HFF-Myc (cell line): Measurements from ENCODE around the gene GPR152.
"Not testable (repeated sequence)": the region's sequence is repeated elsewhere in the genome, so short reads cannot be mapped to it uniquely, and the experiment has no call there.

Experiments used
- DNase-seq: peaks from one replicate; pipeline ENCODE4 v3.0.0-alpha.2; 2011; ENCODE audit warnings: low read depth; ENCODE audit errors: extremely low read depth
- H3K4me3 ChIP-seq: replicated peaks from 2 replicates; pipeline ENCODE4 v1.5.1; 2011; ENCODE audit warnings: low read depth, mild to moderate bottlenecking, control low read depth, low read length
- TF ChIP-seq, protein P1 (sequence below): IDR thresholded peaks from 2 replicates; pipeline ENCODE4 v1.5.1; 2012; ENCODE audit warnings: mild to moderate bottlenecking, low read depth, low read length, control low read depth; ENCODE audit errors: missing control alignments

Gene GPR152

DNA sequence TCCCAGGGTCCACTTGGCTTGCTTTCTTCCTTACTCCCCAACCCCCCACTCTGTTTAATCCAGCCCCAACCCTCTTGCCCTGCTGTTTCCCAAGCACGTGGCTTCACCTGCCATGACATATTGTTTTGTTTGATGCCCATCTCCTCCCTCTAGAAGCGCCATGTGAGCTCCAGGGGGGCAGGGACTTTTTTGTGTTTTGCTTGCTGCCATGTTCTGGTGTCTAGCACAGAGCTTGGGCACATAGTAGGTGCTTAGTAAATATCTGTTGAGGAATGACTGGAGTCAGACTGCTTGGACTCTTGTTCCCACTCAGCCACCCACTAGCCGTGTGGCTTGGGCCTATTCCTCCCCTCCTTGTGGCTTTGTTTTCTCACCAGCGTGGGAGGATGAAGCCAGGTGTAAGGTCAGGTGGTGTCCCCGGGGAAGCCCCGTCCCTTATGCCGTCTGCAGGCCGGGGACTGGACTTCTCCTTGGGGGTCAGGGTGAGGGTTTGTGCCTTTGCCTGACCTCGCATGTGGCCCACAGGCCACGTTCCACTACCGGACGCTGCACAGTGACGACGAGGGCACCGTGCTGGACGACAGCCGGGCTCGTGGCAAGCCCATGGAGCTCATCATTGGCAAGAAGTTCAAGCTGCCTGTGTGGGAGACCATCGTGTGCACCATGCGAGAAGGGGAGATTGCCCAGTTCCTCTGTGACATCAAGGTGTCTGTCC is 34.1 kb upstream of the GPR152 start:
- H3K4me3 ChIP-seq: no peak overlapping the region
- no peak for DNase-seq
- TF ChIP-seq, protein P1, sequence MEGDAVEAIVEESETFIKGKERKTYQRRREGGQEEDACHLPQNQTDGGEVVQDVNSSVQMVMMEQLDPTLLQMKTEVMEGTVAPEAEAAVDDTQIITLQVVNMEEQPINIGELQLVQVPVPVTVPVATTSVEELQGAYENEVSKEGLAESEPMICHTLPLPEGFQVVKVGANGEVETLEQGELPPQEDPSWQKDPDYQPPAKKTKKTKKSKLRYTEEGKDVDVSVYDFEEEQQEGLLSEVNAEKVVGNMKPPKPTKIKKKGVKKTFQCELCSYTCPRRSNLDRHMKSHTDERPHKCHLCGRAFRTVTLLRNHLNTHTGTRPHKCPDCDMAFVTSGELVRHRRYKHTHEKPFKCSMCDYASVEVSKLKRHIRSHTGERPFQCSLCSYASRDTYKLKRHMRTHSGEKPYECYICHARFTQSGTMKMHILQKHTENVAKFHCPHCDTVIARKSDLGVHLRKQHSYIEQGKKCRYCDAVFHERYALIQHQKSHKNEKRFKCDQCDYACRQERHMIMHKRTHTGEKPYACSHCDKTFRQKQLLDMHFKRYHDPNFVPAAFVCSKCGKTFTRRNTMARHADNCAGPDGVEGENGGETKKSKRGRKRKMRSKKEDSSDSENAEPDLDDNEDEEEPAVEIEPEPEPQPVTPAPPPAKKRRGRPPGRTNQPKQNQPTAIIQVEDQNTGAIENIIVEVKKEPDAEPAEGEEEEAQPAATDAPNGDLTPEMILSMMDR: no peak

DNA sequence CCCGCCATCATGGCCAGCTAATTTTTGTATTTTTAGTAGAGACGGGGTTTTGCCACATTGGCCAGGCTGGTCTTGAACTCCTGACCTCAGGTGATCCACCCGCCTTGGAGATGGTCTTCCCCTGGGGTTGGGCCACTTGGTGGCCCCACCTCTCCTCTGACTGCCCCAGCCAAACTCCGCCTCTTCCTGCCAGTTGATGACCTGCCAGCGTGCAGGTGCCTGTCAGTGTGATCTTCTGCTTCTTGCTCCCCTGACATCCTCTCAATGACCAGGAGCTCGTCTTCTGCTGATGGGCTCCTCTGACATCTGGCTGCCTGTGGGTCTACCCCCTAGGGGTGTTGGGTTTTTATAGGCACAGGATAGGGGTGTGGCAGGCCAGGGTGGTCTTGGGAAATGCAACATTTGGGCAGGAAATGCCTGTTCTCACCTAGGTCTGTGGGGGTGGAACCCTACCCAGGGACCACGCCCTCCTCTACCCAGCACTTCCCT is 33.4 kb upstream of the GPR152 start:
- not testable (repeated sequence) for DNase-seq, H3K4me3 ChIP-seq

DNA sequence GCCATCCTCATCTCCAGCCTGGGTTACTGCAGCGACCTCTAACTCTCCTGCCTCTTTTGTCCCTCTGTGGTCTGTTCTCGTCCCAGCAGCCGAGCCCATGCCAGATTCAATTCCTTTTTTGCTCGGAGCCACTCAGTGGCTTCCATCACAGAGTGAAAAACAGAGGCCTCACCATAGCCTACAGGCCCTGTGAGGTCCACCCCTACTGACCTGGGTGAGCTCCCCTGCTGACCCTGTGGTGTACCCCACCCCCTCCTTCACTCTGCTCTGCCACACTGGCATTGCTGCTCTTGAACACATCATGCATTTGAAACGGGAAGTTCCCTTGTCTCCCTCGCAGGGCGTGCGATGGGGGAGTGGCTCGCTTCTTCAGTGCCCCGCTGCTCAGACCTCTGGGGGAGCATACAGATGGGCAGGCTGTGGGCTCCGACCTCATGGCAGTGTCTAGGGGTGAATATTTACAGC is 32.4 kb upstream of the GPR152 start:
- no peak for DNase-seq
- H3K4me3 ChIP-seq: no peak overlapping the region
- TF ChIP-seq, protein P1: no peak

DNA sequence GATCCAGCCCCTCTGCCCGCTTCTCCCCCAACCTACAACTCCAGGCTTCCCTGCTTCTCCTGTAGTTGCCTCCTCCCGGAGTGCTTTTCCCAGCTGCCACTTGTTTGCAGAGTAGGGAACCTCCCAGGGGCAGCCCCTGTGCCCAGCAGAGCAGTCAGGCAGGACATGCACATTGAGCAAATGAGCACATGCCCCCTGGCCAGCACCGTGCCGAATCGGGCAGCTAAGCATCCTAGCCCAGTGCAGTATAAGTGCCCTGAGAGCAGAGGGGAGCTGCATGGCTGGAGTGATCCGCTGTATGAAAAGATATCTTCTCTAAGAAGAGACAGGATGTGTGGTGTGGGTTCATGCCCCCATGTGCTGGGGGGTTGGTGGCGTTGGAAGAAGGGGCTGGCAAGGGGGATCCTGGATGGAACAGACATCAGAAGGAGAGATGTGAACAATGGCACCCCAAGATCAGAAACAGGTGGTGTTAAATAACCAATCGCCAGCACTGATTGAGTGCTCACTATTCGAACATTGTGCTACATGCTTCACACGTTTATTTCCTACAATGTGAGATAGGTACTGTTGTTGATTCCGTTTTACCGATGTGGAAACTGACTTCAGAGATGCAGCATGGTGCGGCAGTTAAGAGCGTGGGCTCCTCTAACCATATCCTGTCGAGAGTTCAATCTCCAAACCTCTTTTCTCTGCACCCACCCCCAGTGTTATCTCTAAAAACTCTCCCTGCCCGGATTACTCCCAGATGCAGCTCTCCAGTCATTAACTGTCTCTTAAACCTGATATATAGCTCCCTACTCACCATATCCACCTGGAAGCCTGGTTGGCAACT is 31.5 kb upstream of the GPR152 start:
- TF ChIP-seq, protein P1: no peak

DNA sequence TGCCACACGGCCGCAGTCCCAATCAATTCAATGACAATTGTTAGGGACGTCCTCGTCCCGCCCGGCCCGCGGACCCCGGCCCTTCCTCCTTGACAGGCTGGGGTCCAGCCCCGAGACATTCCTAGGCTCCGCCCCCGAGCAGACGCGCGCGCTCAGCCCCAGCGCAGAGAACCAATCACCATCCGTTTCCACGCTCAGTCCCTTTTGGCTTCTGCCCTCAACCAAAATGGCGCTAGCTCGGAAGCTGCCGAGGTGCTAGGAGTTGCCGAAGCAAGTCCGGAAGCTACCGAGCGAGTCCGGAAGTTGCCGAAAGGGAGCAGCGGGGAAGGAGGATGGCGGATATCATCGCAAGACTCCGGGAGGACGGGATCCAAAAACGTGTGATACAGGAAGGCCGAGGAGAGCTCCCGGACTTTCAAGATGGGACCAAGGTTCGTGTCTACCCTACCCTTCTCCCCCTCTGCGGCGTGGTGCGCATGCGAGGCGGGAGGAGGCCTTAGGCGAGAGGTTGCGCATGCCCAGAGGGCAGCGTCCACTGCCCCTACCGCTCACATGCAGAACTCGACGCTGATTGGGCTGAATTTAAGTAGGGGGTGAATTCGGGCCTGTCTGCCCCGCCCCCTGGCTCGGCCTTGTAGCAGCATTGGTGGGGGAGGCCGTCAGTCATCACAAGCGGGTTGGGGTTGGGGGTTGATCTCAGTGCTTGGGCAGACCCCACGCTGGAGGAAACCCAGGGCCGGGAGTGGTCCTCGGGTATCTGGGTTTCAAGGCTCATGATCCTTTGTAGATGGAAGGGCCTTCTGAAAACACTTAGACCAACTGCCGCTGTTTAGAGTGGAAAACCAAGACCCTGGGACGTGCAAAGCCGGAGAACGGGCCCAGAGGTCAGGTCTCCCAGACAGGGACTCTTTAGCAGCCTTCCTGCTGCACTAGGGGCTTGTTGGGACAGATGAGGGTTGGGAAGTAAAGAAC is 30.6 kb upstream of the GPR152 start, which contains the start of gene AIP:
TSS of gene AIP (plus strand) at position 200 of the 972 bp plus-strand sequence. CDS start at position 333, 133 bp downstream.
- DNase-seq: peak; percentile 97
- peak within 1 kb of the TSS; percentile 57 for H3K4me3 ChIP-seq
- TF ChIP-seq, protein P1: no peak

More for the DNA sequence above, 31.5 kb upstream of the GPR152 start:
- peak overlapping the region; percentile 57 for H3K4me3 ChIP-seq
- no peak for DNase-seq

DNA sequence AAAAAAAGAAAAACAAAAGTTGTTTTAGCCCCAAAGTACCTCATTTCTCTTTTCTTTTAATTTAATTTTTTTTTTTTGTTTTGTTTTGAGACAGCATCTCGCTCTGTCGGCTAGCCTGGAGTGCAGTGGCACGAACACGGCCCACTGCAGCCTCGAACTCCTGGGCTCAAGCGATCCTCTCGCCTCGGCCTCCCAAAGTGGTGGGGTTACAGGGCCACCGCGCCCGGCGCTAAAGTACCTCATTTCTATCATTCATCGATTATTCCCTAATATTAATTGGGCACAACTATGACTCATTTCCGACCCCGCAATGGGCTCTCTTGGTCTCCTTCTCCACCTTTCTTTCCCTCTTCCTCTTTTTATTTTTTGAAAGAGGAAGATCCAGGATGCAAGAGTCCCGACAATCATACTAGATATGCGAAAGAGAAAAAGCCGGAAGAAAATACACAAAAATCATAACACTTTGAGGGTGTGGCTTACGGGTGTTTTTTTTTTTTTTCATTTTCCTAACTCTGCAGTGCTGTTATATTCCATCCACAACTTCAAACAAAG is 29.8 kb upstream of the GPR152 start:
- no peak for DNase-seq
- TF ChIP-seq, protein P1: no peak
- H3K4me3 ChIP-seq: peak overlapping the region; percentile 57

DNA sequence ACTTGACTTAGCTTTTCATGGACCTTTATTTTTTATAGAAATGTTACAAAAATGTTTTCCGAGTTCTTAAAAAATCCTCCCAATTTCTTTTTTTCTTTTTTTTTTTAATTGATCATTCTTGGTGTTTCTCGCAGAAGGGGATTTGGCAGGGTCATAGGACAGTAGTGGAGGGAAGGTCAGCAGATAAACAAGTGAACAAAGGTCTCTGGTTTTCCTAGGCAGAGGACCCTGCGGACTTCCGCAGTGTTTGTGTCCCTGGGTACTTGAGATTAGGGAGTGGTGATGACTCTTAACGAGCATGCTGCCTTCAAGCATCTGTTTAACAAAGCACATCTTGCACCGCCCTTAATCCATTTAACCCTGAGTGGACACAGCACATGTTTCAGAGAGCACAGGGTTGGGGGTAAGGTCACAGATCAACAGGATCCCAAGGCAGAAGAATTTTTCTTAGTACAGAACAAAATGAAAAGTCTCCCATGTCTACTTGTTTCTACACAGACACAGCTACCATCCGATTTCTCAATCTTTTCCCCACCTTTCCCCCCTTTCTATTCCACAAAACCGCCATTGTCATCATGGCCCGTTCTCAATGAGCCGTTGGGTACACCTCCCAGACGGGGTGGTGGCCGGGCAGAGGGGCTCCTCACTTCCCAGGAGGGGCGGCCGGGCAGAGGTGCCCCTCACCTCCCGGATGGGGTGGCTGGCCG is 25.0 kb upstream of the GPR152 start:
- not testable (repeated sequence) for DNase-seq, H3K4me3 ChIP-seq

DNA sequence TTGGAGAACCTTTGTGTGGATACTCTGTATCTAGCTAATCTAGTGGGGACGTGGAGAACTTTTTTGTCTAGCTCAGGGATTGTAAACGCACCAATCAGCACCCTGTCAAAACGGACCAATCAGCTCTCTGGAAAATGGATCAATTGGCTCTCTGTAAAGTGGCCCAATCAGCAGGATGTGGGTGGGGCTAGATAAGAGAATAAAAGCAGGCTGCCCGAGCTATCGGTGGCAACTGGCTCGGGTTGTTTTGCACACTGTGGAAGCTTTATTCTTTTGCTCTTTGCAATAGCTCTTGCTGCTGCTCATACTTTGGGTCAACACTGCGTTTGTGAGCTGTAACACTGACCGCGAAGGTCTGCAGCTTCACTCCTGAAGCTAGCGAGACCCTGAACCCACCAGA is 24.2 kb upstream of the GPR152 start:
- DNase-seq: not testable (repeated sequence)

More for the DNA sequence above, 24.2 kb upstream of the GPR152 start:
- not testable (repeated sequence) for H3K4me3 ChIP-seq
